ENCODE measurements around the gene TTC1.
"Not testable (repeated sequence)": the region's sequence is repeated elsewhere in the genome, so short reads cannot be mapped to it uniquely, and the experiment has no call there.

Gene TTC1

DNA sequence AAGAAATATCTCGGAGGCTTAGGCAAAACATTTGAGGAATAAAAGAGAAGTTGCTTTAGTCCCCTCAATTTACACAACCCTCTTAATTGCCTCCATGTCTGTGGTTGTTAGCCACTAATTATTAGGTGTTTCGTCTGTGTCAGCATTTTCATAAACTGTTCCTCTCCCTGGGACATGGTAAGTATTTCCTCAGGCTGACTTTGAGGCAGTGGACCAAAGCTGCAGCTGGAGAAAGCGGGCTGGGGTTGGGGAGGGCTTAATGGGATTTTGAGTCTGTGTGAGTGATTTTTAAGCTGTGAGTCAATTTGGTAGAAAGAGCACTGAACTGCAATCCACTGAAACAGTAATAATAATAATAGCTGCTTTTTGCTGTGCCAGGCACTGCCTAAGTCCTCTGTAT, 13.0 kb upstream of the TTC1 start:
- DNase-seq (ENCODE audit: low read depth in 2 of 2) = no peak

DNA sequence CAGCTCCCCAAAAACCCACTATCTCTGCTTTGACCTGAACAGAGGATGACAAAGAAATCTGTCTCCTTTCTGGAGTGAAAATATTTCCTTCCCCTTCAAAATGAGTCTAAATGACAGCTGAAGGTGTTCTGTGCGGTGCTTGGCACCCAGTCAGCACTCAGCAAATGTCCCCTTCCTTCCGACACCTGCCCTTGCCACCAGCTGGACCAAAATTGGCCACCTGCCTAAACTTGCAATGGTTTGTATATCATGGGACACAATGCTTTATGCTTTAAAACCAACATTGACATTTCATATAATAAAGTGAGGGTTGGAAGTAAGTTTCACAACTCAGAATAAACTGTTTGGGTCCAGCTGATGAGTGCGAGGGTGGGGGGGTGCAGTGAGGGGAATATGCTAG, 7.5 kb upstream of the TTC1 start:
- DNase-seq (ENCODE audit: low read depth in 2 of 2) = no peak

DNA sequence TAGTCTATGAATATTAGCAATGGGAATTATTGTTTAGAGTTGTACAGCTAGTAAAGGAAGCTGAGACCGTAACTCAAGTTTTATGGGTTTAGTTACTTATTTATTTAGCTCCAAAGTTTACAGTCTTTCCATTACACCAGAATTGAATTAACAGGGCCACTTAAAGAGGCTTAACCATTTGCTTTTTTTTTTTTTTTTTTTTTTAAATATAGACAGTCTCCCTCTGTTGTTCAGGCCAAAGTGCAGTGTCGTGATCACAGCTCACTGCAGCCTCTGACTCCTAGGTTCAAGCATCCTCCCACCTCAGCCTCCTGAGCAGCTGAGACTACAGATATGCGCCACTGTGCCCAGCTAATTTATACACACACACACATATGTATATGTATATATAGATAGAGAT, 1.4 kb upstream of the TTC1 start:
- DNase-seq (ENCODE audit: low read depth in 2 of 2) = no peak

DNA sequence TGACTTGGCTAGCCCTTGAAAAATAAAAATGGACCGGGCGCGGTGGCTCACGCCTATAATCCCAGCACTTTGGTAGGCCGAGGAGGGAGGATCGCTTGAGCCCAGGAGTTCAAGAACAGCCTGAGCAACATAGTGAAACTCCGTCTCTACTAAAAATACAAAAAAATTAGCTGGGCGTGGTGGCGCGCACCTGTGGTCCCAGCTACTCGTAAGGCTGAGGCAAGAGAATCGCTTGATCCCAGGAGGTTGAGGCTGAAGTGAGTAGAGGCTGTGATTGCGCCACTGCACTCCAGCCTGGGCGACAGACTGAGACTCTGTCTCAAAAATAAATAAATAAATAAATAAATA, 436 bp upstream of the TTC1 start:
- not testable (repeated sequence) for DNase-seq (ENCODE audit: low read depth in 2 of 2)

DNA sequence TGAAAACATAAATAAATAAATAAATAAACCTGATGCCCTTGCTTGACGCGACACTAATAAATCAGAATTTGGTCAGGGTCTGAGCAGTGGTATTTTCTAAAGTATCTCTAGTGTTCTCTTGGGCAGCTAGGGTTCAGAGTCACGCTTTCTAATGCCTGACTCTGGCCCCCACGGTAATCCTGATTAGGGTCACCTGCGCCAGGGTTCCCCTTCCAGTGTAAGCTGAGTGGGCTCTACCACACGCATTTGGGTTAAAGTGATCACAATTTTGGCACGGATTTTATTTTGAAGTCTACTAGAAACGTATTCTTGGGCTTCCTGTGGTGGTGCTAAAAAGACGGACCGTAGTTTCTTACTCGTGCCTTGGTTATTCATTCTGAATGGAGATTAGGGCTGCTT, 651 bp downstream of the TTC1 start:
- DNase-seq (ENCODE audit: low read depth in 2 of 2) = no peak

DNA sequence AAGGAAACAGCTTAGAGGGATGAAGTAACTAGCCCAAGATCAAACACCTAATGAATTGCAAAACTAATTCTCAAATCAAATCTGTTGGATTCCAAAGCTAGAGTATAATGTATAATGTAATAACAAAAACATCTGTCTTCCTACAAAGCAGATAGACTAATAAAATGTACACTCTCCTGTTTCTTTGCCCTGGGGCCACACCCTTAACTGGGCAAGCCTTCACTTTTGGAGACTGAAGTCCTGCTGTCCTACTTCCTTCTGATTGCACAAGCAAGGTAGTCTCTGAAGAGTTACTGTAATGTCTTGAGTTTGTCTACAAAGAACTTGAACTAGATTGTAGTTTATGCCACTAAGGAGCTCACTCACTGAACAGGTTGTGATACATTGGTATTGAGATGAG, 2.5 kb downstream of the TTC1 start:
- no peak for DNase-seq (ENCODE audit: low read depth in 2 of 2)

DNA sequence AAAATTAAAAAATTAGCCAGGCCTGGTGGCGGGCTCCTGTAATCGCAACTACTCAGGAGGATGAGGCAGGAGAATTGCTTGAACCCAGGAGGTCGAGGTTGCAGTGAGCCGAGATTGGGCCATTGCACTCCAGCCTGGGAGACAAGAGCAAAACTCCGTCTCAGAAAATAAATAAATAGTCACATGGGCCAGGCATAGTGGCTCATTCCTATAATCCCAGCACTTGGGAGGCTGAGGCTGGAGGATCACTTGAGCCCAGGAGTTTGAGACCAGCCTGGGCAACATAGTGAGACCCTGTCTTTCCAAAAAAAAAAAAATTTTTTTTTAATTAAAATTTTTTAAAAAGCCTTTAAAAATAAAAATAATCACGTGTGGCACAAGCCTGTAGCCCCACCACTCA, 5.3 kb downstream of the TTC1 start:
- DNase-seq (ENCODE audit: low read depth in 2 of 2) = not testable (repeated sequence)

DNA sequence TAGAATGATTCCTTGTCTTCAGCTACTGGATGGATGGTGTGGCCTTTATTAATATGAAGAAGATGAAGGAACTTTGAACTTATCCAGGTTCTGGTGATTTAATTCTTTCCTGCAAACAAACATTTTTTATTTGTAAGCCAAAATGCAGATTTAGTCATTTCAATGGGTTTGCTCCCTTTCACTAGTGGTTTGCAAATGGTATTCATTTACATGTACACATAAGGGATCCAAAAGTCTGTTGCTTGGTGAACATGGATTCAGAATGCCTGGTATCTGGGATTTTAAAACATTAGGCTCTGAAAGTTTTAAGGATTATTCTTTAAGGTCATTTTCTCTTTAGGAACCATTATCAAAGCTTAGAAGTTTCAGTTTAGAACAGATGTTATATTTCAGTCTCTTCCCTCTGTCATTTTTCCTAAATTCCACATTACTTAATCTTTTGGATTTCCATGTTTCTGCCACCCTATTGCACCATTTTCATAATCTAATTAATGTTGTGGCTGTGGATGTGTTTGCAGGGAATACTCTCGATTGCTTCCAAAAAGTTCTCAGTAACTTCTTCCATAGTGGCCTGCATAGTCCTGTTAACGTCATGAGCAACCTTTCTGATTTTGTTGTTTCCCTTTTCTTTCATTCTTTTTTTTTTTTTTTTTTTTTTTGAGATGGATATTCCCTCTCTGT, 10.1 kb downstream of the TTC1 start:
- no peak for DNase-seq (ENCODE audit: low read depth in 2 of 2)

DNA sequence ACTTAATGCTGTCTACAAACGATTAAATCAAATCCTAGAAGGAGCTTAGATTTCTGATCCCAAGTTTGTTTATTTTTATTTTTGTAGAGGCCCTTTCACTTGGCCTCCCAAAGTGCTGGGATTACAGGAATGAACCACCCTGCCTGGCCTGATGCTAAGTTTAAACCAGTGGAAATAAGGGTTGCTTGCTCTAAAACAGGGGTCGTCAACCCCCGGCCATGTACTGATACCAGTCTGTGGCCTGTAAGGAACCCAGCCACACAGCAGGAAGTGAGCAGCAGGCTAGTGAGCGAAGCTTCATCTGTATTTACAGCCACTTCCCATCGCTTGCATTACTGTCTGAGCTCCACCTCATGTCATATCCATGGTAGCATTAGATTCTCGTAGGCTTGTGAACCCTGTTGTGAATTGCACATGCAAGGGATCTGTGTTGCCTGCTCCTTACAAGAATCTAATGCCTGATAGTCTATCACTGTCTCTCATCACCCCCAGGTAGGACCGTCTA, 11.4 kb downstream of the TTC1 start:
- DNase-seq (ENCODE audit: low read depth in 2 of 2) = no peak

DNA sequence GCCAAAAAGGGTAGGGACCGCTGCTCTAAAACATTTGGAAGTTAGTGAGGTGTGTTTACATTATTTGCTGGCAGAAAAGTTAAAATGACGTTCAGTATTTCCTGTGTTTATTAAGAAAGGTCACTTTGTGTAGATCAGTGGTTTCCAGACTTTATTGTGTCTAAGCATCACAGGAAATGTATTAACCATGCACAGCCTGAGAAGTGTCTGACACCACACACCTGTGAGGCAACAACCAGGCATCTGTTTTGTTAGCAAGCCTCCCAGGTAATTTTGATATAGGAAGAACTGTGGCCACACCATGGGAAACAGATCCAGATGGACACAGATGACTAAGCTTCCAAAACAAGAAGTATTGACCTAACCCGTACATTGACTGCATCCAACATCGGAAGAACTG, 12.0 kb downstream of the TTC1 start:
- DNase-seq (ENCODE audit: low read depth in 2 of 2) = no peak

DNA sequence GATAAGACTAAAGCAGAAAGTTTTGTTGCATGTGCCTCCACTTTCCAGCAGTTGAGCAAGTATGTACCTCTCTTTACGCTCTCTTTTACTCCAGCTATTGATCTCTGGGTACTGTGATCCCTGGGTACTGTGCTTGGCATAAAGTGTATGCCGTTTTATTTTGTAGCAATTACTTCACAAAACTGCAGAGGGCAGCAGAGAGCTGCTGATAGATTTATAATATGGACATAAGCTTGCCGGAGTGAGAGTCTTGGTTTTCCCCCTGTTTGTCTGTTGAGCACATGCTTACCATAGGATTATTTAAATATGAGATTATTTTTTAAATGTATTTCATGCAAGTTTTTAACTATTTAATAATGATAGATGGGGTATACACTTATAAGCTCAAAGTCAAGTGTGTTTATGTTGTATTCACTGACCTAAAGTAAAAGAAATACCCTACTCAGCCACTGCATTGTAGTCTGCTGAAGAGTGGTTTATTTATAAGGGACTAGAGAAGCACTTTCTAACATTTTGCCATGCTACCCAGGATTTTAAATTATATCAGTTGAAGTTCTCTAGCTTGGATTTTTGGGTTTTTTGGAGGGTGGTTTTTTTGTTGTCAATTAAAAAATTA, 13.0 kb downstream of the TTC1 start:
- peak in 1 of 2 donors; percentile 15 for DNase-seq (ENCODE audit: low read depth in 2 of 2)

DNA sequence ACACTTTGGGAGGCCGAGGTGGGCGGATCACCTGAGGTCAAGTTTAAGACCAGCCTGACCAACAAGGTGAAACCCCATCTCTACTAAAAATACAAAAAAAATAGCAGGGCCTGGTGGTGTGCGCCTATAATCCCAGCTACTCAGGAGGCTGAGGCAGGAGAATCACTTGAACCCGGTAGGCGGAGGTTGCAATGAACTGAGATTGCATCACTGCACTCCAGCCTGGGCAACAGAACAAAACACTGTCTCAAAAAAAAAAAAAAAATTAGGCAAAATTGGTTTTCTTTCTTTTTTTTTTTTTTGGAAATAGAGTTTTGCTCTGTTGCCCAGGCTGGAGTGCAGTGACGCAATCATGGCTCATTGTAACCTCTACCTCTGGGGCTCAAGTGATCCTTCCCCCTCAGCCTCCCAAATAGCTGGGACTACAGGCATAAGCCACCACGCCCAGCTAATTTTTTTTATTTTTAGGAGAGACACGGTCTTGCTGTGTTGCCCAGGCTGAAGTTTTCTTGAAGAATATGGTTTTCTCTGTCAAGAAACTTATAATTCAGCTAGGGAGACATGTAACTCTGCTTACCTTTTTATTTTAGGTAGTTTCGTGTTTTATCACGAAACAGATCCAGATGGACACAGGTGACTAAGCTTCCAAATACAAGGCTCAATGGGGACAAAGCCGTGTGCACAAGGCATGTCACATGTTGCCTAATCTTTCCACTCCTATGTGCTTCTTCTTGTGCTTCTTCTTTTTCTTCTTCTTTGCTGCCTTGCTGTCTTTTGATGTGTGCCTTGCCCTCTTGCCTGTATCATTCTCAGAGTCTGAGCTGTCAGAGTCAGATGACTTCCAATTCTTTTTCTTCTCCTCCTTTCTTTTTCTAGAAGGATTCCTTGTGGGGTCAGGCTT, 14.3 kb downstream of the TTC1 start:
- no peak for DNase-seq (ENCODE audit: low read depth in 2 of 2)

DNA sequence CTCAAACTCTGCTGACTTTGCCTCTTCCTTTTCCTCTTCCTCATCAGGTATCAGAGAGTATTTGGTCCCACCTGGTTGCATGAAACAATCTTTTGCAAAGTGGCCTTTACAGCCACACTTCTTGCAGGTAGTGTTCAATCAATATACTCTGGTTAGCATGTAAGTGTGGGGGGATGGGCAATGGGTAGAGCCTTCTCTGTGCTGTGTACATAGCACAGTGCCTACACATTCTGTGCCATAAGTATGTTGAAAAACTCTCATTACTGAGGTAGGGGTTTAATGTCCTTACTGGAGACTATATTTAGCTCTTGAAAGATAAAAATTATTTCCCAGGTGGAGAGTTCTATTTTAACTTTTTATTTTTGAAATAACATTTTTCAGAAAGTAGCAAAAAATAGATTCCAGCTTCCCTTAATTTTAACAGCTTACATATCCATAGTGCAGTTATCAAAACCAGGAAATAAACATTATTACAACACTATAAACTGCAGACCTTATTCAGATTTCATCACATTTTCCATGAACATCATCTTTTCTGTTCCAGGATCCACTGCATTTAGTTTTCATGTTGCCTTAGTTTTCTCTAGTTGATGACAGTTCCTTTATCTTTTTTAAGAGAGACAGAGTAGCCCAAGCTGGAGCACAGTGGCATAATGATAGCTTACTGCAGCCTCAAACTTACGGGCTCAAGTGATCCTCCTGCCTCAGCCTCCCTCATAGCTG, 15.1 kb downstream of the TTC1 start:
- no peak for DNase-seq (ENCODE audit: low read depth in 2 of 2)

DNA sequence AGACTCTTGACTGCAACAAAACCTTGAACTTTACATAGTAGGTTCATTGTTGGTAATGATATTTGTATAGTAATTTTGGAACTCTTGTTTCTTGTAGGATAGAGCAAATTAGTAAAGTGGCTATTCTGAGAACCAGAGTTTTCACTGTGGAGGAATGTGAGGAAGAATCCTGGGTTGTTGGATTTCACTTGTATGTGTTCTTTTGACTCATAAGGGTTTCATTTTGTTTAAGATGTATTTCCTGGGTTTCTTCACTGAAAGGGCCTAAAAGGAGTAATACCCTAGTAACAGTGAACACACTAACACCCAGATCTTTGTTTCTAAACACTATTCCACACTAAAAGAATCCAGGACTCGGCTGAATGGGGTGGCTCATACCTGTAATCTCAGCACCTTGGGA, 20.1 kb downstream of the TTC1 start:
- DNase-seq (ENCODE audit: low read depth in 2 of 2) = no peak

DNA sequence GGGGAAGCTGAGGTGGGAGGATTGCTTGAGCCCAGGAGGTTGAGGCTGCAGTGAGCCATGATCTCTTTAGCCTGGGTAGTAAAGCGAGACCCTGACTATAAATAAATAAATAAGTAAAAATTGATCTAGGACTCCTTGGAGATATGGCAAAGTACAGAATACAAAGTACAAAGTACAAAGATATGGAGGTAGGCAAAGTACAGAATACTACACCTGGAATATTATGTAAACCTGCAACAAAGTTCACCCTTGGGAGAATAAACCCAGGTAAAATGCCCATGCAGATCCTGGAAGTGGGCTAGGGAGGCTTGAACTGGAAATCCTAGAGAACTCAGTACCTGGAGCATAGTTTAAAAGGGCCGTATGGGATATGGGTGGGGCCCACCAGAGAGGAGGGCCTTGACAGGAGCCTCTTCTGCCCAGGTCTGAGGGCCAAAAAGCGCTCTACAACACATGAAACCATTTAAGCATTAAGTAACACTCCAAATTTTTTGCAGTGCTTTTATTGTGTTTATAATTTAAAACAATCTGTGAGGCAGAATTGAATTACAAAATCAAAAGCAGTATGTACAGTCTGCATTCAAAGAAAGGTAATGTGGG, 20.7 kb downstream of the TTC1 start:
- DNase-seq (ENCODE audit: low read depth in 2 of 2) = no peak

DNA sequence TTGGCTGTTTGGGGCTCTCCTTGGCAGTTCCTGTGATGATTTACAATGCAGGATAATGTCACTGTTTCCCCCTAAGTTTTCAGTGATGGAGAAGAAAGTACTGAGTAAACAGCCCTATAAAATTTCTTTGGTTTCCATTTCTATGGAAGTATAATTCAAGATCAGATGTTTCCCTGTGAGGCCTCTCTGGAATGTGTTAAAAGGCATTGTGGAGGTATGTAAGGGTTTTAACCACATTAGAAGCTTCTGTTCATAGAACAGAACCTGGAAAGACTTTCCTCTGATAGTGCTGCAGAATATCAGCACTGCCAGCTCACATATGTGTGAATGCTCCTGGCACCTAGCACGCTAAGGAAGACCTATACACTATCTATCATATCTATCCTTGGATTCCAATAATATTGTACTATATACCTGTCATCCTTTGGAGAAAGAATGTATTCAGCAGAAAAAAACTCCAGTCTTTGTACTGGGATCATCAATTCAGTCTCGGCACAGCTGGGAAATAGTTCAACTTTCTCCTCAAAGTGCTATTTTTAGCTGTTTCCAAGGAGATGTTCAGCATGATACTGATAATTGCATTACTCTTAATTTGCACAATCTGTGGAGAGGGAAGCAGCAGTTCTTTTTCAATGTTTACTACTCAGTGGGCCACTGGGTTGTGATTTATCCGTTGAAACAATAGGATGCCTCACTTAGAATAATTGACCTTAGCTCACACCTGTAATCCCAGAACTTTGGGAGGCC, 21.9 kb downstream of the TTC1 start:
- no peak for DNase-seq (ENCODE audit: low read depth in 2 of 2)

DNA sequence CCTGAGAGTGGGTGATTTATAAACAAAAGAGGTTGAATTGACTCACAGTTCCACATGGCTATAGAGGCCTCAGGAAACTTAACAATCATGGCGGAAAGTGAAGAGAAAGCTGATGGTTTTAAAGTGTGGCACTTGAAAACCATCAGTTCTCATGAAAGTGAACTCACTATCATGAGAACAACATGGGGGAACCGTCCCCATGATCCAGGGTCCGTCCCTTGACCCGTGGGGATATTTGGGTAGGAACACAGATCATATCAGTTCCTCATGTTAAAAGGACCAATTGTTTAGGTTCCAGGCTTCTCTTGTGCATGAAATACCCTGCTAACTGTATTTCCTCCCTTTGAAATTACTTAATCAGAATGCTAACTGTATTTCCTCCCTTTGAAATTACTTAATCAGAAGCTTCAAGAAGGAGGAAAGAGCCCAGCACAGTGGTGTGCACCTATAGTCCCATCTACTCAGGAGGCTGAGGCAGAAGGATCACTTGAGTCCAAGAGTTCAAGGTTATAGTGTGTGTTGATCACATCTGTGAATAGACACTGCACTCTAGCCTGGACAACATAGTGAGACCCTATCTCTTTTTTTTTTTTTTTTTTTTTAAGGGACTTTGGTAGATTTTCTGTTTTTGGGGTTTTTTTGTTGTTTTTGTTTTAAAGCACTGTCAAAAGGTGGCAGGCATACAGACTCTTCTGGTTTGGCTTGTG, 24.8 kb downstream of the TTC1 start:
- no peak for DNase-seq (ENCODE audit: low read depth in 2 of 2)

DNA sequence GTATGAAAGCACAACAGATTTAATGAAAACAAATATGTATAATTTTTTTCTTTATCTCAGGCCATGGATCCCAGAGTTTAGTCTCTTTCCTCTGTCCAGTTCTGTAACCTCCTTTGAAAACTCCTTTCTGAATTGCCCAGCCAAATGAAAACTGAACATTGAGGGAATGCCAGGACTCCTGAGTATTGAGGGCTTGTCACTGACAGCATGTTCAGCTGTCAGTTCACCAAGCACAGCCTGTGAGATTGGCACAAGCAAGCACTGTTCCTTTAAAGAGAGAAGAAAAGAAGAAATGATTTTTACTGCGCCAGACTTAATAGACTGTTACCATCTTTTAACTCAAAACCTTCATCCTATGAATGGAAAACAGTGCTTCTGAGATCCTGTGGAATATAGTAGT, 27.3 kb downstream of the TTC1 start:
- no peak for DNase-seq (ENCODE audit: low read depth in 2 of 2)

DNA sequence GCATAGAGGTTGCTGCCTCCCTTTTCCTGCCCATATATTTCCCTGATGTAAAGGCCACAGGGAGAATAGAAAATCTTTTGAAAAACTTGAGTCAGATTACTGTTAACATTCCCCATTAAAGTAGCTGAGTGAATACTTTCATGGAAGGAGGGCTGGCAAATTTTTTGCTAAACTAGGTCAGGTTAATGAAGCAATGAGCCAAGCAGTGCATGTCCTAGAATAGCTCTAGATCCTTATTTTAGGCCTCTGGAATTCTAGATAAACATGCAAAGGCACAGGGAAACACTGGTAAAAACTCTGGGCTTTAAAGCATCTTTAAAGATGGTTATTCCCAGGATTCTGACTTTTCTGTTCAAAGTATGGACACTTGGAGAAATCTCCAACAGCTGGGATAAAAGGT, 27.9 kb downstream of the TTC1 start:
- no peak for DNase-seq (ENCODE audit: low read depth in 2 of 2)

DNA sequence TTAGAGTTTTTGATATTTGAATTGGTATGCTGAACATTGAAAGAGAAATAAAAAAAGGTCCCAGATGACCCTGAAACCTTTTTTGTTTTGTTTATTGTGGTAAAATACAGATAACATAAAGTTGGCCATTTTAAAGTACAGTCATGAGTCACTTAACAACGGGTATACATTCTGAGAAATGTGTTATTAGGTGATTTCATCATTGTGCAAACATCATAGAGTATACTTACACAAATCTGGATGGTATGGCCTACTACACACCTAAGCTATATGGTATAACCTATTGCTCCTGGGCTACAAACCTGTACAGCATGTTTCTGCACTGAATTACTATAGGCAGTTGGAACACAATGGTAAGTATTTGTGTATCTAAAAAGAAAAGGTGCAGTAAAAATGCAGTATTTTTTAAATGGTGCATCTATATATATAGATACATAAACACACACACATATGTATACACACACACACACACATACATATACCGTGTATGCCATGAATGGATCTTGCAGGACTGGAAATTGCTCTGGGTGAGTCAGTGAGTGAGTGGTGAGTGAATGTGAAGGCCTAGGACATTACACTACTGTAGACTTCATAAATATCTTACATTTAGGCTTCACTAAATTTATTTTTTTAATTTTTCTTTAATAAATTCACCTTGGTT, 31.0 kb downstream of the TTC1 start:
- no peak for DNase-seq (ENCODE audit: low read depth in 2 of 2)
